ENCODE data around the gene EGLN2.
A peak's percentile ranks its signal among the peaks of the same experiment; 100 is the strongest.

The EGLN2 gene

GRCh38 chr19:40805258-40805868 is 6.4 kb downstream of the EGLN2 start:
- in situ Hi-C loops (cut with HindIII; ENCODE audit: low sequenced_read_pairs): no loop called here
- no peak for DNase-seq (ENCODE audit: low read depth, low spot score)
- no peak for TF ChIP-seq CTCF (IDR thresholded peaks at IDR 0.05; ENCODE audit: low read depth, low read length)
- H3K4me3 ChIP-seq (ENCODE audit: low read depth, low read length): no peak overlapping the region

- peak; percentile 96 for DNase-seq (ENCODE audit: low read depth, low spot score)
- in situ Hi-C loops (cut with HindIII; ENCODE audit: low sequenced_read_pairs): no loop called here
- peak; percentile 99 for TF ChIP-seq CTCF (IDR thresholded peaks at IDR 0.05; ENCODE audit: low read depth, low read length)
- peak overlapping the region; percentile 7 for H3K4me3 ChIP-seq (ENCODE audit: low read depth, low read length)
Observed at GRCh38 chr19:40806423-40807146, 7.6 kb downstream of the EGLN2 start.

GRCh38 chr19:40807147-40808020 is 8.4 kb downstream of the EGLN2 start:
- DNase-seq (ENCODE audit: low read depth, low spot score): no peak
- in situ Hi-C loops (cut with HindIII; ENCODE audit: low sequenced_read_pairs): no loop called here
- no peak overlapping the region for H3K4me3 ChIP-seq (ENCODE audit: low read depth, low read length)
- TF ChIP-seq CTCF (IDR thresholded peaks at IDR 0.05; ENCODE audit: low read depth, low read length): peak; percentile 44

- H3K4me3 ChIP-seq (ENCODE audit: low read depth, low read length): no peak overlapping the region
- in situ Hi-C loops (cut with HindIII; ENCODE audit: low sequenced_read_pairs): no loop called here
- no peak for DNase-seq (ENCODE audit: low read depth, low spot score)
- no peak for TF ChIP-seq CTCF (IDR thresholded peaks at IDR 0.05; ENCODE audit: low read depth, low read length)
Observed at GRCh38 chr19:40808021-40808325, 9.0 kb downstream of the EGLN2 start.

- no peak for DNase-seq (ENCODE audit: low read depth, low spot score)
- in situ Hi-C loops (cut with HindIII; ENCODE audit: low sequenced_read_pairs): no loop called here
- no peak overlapping the region for H3K4me3 ChIP-seq (ENCODE audit: low read depth, low read length)
- TF ChIP-seq CTCF (IDR thresholded peaks at IDR 0.05; ENCODE audit: low read depth, low read length): no peak
Observed at GRCh38 chr19:40808497-40808896, 9.5 kb downstream of the EGLN2 start.

GRCh38 chr19:40809358-40810086 is 10.5 kb downstream of the EGLN2 start:
- H3K4me3 ChIP-seq (ENCODE audit: low read depth, low read length): no peak overlapping the region
- no peak for TF ChIP-seq CTCF (IDR thresholded peaks at IDR 0.05; ENCODE audit: low read depth, low read length)
- in situ Hi-C loops (cut with HindIII; ENCODE audit: low sequenced_read_pairs): no loop called here
- no peak for DNase-seq (ENCODE audit: low read depth, low spot score)

All from astrocyte of the spinal cord (primary cell).